Activated CD4-positive, alpha-beta T cell treated with anti-CD3 and anti-CD28 coated beads, Interleukin-2, amount 50 U/mL, for 24 hours (primary cell): ENCODE data around the gene MRPL3.

Source experiments
- DNase-seq, 2 donors: peaks; one replicate each; pipeline ENCODE4 v3.0.0-alpha.2; 2020; ENCODE audit warnings: low read depth in 1 of 2, low spot score in 1 of 2

MRPL3 gene

DNA sequence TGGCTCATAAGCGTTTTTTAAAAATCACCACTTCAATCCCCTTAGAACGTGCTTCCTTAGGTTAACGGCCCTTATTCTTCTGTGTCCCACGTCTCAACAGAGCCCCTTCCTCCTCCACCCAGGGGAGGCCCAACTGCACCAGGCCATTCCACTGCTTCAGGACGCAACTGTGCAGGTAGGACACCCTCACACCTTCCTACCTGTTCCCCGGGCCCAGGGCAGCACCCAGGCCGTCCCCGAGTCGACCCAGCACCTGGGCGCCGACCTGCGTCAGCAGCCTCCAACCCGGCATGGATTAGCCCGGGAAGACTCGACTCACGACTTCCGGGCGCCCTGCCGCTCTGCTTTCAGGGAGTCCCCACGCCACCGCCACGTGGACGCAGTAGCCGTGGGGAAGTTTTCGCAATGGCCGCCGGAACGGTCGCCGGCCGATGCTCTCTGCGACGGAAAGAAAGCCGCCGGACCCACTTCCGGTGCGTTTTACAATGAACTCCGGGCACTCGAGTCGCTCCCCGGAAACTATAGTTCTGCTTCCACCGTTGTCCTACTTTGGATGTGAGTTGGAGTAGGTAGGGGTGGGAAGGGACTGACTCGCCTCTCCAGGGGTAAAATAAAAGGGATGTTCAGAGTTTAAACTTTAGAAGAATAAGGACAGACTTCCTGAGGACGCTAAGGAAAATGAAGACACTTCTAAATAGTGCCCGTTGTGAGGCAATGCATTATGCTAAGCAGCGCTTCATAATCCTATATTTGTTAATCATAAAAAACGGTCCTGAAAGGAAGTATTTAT lies at the start of gene MRPL3:
MRPL3 (minus strand) TSS at position 442 of the 790 bp plus-strand sequence; CDS start at position 292, 150 bp downstream.
- DNase-seq: peak; percentile 74 to 84

DNA sequence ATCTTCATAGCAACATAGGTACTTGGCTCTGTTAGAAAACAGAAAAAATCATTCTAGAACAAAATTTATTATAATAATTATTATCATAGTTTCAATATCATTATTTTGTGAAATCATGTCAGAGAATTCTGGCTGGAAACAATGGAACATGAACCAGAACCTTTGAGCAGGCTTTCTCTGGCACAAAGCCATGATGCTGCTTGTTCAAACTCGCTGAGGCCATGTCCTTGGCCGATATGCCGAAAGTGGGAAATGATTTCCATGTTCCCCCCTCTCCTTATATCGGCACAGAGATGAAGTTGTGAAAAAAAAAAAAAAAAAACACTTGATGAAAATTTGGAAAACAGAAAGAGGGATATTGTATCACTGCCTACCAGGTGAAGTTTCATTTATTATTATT lies 49.0 kb upstream of the MRPL3 start:
- no peak for DNase-seq

DNA sequence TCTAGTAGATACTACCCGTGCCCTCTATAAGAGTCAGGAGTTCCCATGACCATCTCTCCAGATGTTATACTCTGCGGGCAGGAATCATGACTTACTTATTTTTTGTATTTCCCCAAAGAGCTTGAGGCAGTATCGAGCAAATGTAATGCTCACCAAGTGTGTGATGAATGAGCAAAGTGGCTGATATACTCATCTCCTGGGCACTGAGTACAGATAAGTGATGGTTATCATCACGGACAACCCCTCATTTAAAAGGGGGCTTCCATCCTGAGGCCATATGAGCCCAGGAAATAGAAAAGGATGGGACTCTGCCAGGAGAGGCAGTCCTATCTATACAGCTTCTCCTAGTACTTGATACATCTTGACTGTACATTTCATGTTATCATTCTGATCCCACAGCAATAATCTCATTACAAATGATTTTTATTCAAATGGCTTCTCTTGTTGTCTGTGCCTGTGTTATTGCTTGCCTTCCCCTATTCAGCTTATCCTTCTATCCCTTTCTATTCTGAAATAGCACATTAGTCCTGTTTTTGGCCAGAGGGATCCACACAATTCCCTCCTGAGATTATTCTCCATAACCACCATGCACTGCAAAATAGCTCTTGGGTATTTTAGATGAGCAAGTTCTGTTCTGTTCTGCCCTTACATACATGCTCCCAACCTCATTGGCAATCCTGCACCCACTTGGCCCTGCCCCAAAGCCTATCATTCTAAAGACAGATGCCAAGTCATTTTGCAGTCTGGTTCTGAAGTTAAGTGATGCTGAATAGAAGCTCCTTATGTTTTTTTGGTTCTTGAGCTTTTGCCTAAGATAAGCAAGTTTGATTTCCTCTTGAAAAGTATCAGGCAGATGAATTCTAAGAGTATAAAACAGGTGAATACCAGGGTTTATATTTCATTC lies 48.0 kb upstream of the MRPL3 start:
- no peak for DNase-seq

DNA sequence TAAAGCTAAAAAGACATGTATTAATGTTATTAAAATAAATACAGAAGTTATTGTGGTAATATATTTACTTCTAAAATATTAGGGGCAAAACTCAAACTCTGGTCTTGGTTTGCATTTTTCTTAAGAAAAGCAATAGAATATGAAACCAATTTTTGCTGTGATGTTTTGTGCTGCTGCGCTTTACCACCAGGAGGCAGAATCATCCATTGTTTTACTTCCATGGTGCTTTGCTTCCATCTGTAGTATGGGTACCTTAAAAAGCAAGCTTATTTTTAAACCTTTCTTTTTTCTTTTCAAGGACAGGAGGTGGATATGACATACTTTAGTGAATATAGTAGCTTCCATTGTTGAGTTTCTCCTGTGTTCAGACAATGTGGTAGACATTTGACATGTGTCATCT lies 46.6 kb upstream of the MRPL3 start:
- DNase-seq: no peak

DNA sequence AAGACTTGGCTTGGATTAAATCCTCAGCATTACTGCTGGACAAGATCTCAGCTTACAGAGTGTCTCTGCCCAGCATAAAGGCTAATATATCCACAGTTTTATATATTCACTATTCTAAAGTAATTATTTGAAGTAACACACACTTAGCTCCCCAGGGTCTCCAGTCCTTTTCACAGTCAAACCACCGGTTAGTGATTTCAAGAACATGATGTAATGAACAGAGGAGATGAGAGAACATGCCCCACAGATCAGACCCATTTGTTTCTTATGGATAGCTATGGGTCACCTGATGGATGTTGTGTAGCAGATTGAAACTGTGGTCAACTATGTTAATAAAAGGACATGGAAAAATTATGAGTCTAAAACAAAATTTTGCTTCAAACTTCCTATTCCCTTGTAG lies 44.8 kb upstream of the MRPL3 start:
- no peak for DNase-seq

DNA sequence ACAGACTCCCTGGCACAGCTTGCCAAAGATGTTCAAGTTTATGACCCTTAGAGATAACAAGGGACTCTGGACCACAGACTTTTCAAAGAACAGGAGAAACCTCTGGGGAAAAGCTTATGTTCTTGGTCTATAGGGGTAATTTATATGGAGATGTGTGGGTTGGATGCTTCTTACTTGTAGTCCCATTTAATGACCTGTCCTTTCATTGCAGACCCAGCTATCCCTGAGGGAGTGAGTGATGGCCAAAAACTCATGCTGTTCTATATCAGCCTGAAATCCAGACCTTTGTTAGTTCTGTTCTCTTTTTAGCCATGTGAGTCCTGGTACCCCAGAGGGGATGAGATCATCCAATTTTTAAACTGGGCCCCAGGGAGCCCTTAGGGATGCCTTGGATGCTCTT lies 43.7 kb upstream of the MRPL3 start:
- no peak for DNase-seq

DNA sequence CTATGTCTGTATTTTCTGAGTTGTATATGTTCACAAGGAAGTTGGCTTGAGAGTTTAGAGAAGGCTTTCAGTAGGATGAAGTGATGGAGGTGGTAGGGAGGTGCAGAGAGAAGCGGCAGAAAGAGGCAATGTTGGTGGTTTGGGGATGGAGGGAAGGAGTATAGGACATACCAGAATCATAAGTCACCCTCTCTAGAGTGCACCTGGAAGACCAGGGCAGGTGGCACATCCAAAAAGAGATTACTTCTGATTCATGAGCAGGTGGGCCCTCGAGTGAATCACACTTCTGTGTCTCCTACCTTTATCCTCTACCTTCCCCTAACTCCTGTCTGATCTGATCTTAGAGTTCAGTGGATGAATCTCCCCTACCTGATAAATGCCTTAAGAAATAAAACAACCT lies 41.8 kb upstream of the MRPL3 start:
- no peak for DNase-seq

DNA sequence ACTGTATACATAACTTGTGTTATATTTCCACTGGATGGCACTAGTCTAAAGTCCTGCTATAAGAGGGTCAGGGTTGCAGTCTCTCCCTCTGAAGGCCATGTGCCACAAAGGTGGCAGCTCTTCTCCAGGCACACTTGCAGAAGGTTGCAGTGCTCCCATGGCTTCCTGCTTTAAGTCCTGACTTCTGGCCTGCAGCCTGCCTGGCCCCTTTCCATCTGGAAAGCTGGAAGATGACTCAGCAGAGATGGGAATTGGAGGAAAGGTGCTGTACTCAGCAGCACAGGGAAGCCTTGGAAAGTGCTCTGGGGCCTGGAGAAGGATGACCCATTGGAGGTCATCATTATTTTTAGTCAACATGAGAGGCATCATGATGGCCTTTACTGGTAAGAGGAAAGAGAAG lies 40.9 kb upstream of the MRPL3 start:
- DNase-seq: no peak

DNA sequence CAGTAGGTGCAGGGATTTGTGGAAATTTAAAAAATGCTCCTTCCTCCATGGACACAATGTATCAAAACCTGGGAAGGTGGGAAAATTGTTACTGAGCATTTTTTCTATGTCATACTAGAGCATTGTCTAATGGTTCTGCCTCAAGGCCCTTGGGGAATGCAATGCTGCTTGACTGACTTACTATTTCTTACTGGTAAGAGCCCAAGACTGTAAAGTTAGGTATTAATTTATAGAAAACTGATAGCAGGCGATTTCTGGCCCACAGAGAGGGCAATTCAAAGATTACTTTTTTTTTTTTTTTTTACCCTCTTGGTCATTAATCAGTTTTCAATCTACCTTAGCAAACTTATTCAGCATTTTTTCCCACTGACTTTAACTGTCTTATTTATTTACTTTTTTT lies 38.5 kb upstream of the MRPL3 start:
- no peak for DNase-seq

DNA sequence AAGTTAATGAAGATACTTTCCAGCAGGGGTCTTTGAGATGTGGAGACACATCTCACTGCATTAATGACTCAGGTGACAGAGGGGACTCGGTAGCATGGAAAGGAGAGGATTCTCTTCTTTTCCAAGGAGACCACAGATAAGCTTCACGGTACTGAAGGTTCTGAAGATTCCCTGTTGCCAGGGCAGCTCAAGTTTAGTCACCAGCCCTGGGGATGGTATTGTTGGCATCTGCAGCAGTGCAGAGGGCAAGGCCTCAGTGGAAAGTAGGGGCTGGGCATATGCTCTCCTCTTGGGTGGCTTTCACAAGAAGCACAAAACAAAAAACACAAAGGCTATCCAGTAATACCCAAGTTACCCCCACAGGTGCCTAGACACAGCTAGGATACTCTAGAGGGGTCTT lies 38.0 kb upstream of the MRPL3 start:
- no peak for DNase-seq

DNA sequence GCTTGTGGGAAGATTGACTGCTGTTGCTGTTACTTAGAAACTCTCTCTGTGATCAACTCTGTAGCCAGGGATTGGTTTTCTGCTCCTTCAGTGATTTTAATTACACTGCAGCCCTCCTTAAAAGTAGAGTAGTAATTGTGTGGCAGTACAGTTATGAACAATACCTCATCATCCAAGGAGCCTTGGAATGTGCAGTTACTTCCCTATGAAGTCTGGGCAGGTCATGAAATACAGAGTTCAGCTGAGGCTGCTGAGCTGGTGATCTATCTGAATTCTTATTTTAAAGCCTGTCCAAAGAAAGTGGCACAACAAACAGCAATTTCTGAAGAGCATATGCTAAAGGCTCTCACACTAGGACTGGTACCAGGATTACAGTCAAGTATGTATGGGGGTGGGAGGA lies 37.4 kb upstream of the MRPL3 start:
- DNase-seq: no peak

DNA sequence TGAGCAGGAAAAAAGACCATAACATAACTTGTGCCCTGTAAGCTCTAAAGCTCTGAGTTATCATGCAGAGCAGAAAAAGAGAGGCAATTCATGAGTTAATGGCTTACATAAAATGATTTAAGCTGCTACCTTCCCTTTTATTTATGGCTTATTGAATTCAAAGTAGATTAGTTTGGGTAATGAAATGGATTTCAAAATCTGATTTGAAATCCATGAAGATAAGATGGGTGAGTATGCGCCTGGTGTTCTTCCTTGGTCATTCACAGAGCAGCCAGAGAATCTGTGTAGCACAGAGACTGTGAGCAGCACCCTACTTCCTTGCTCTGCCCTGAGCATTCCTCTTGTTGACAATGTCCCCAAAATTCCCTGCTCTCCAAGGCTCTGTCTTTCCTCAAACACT lies 36.2 kb upstream of the MRPL3 start:
- DNase-seq: no peak

DNA sequence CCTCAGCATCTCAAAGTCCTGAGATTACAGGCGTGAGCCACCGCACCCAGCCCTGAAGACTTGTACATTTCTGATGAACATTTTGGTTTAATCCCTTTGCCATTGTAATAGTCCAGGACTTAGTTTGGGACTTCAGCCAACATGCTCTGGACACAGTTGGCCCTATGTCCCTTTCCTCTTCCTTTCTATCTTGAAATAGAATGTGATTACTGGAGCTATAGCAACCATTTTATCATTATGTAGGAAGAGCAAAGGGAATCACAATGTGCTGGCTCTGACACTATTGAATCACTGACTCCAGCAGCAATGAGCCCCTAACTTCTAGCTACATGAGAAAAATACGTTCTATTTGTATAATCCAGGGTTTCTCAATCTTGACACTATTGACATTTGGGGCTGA lies 34.8 kb upstream of the MRPL3 start:
- DNase-seq: no peak

DNA sequence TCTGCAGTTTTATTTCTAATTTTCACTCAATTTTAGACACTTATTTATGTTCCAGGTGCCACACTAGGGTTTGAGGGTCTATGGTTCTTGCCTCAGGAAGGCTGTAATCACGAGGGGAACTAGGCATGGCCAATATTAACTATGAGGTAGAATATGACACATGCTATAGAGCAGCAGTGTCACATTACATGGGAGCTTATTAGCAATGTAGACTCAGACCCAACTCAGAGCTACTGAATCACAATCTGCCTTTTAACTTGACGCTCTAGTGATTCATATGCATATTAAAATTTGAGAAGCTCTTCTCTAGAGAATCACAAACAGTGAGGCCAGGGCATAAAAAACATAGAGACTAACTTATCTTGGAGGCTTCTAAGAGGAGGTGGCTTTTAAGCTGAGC lies 32.8 kb upstream of the MRPL3 start:
- DNase-seq: no peak

DNA sequence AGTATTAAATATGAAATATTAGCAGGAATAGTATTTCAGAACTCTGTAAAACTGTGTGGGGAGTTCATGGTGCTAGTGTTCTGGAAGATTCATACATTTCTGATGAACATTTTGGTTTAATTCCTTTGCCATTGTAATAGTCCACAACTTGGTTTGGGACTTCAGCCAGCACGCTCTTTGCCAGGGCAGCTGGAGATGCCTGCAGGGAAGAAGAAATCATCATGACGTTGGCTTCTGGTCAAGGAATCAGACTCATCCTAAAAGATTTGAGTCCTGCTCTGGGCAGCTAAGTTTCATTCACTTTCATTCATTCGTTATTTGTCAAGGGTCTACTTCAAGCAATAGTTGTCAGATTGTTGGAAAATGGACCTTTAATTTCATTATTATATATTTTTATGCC lies 32.4 kb upstream of the MRPL3 start:
- DNase-seq: no peak

DNA sequence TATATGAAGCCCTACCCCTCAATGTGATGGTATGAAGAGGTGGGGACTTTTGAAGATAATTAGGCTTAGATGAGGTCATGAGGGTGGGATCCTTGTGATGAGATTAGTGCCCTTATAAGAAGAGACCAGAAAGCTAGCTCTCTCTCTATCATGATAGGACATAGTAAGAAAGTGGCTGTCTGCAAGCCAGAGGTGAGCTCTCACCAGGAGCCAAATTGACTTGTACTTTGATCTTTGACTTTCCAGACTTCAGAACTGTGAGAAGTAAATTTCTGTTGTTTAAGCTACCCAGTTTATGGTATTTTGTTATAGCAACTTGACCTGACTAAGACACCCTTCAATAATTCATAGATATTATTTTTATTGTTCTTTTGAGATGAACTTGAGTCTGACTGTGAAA lies 29.9 kb upstream of the MRPL3 start:
- no peak for DNase-seq

DNA sequence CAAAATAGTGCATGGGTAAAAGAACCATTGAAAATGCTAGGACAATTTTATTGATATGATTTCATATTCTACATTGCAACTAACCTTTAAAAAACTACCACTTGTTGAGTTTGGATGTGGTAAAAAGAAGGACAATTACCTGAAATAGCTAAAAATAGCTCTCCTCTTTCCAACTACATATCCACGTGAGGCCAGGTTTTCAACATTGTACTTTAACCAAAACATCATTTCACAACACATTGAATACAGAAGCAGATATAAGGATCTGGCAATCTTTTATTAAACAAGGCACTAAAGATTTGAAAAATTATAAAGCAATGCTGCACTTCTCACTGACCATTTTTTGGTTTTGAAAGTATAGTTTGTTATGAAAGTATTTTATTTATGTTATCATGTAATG lies 28.1 kb upstream of the MRPL3 start:
- DNase-seq: no peak

DNA sequence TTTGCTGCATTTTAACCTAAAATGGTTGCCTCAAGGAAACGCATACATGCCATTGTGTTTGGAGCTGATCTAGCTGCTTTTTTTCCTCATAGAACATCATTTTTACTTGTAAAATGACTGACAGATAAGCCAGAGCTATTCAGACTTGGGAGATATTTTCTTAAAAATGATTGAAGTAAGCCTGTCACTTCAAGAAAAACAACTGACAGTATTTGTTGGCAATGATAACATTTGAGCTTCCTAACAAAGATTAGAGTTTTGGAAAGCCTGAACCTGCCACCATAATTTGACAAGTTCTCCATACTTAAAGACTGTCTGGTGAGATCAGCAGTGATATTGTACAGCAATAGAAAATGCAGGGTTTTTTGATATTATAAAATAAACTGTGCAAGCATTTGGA lies 27.6 kb upstream of the MRPL3 start:
- DNase-seq: no peak

DNA sequence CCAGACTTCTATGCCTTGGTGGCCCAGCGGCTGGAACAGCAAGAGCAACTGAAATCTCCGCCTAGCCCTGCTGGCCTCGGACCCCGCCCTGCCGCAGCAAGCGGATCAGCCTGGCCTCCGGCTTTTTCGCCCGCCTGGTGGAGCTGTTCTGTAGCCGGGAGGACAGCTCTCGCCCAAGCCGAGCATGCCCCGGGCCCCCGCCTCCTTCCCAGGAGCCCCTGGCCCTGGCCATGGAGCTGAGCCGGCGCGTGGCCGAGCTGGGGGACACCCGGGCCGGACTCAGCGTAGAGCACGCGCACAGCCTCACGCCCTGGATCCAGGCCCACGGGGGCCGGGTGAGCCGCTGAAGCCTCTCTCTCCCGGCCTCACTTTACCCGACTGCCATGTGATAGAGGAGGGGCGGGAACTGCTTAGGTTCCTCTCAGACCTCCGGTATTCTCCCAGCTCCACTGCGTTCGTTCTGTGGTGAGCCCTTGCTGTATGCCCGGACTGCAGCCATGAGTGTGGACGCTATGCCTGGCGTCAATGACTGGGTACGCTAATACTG lies 24.1 kb upstream of the MRPL3 start:
- no peak for DNase-seq

DNA sequence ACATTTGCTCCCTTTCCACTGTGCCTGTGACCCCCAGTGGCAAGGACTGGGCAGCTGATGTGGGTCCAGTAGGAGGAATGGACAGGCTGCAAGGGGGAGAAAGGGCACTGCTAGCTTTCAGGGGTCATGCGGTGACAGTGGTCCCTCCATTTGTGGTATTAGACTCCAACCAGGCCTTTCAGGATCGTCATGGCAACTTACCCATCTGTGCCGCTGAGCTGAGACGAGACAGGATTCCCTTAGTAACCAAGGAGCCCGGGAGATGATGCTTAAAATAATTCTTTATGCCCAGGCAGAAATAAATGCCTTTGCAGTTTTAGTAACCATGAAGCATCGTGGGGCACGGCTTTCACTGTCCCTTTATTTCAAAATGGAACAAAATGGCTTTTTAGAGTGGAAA lies 15.9 kb upstream of the MRPL3 start:
- no peak for DNase-seq

DNA sequence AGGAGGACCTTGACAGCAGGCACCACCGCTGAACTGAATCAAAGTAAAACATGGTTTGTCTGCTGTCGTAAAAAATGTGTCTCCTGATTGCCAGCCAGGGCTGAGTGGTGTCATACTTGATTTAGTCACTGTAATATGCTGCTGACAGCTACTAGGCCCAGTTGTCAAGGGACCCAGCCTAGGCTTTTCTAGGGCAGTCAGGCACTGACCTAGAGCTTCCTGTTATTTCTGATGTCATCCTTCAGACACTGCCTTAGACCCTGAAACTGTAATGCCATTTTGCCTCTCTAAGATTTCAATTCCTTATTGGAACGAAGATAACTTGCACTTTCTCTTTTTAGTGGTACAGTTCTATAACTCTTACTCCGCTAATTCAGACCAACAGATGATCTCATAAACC lies 2.6 kb upstream of the MRPL3 start:
- no peak for DNase-seq

DNA sequence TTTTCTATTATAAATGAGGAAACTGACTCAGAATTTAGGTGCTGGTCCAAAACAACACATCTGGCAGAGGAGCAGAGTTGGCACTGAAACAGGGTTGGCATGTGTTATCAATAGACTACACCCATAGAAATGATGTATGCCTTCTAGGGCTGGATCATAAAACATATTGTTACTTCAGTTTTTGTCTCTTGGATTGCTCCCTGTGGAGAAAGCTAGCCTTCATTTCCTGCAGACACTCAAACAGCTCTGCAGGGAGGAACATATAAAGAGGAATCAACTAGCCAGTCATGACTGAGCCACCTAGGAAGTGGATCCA lies 507 bp upstream of the MRPL3 start:
- DNase-seq: no peak
